HepG2 (cell line): ENCODE results near the gene UCN. TPM values are rescaled to one million over a fixed set of nuclear protein-coding genes. Genes with fewer than 3 reads are reported as not detected.

ENCODE experiments used
- BHLHE40 ChIP-seq: IDR thresholded peaks from 2 replicates; pipeline ENCODE4 v1.6.1; 2011; ENCODE audit warnings: low read length, improper control_type of control experiment
- HNF4G ChIP-seq, 2 experiments: sonication (generic) in 1 of 2; formaldehyde crosslinking in 1 of 2; IDR thresholded peaks; 2 replicates each; pipeline versions ENCODE4 v1.4.0 to v1.6.1; 2011 to 2020; ENCODE audit warnings: borderline replicate concordance in 2 of 2, low read depth in 2 of 2, mild to moderate bottlenecking in 2 of 2, low read length in 1 of 2, missing genetic modification reagents in 1 of 2, moderate library complexity in 1 of 2
- HOXA7 ChIP-seq: sonication (generic); formaldehyde crosslinking; IDR thresholded peaks from 2 replicates; pipeline ENCODE4 v1.8.1; 2022; ENCODE audit warnings: mild to moderate bottlenecking, missing genetic modification reagents, moderate library complexity
- IKZF1 ChIP-seq: fragments of 450-650 bp; IDR thresholded peaks from 2 replicates; pipeline ENCODE4 v1.7.1; 2016
- MED1 ChIP-seq: sonication (generic); formaldehyde crosslinking; IDR thresholded peaks from 2 replicates; pipeline ENCODE4 v1.4.0; 2020; ENCODE audit warnings: missing genetic modification reagents
- MIXL1 ChIP-seq: IDR thresholded peaks from 2 replicates; pipeline ENCODE4 v1.6.1; 2016
- NR3C1 ChIP-seq: sonication (generic); formaldehyde crosslinking; IDR thresholded peaks from 2 replicates; pipeline ENCODE4 v1.4.0; 2020; ENCODE audit warnings: missing genetic modification reagents
- SALL1 ChIP-seq: sonication (generic); formaldehyde crosslinking; IDR thresholded peaks from 2 replicates; pipeline ENCODE4 v1.8.0; 2022; ENCODE audit warnings: mild to moderate bottlenecking, missing genetic modification reagents
- SALL2 ChIP-seq: sonication (generic); formaldehyde crosslinking; IDR thresholded peaks from 2 replicates; pipeline ENCODE4 v1.8.1; 2023; ENCODE audit warnings: mild to moderate bottlenecking, missing genetic modification reagents, inconsistent platforms
- ZBTB20 ChIP-seq: sonication (generic); formaldehyde crosslinking; IDR thresholded peaks from 2 replicates; pipeline ENCODE4 v1.8.1; 2023; ENCODE audit warnings: missing genetic modification reagents, low read depth, mild to moderate bottlenecking, borderline replicate concordance
- ZBTB7B ChIP-seq: sonication (generic); formaldehyde crosslinking; IDR thresholded peaks from 2 replicates; pipeline ENCODE4 v1.4.0; 2020; ENCODE audit warnings: missing genetic modification reagents
- ZFP41 ChIP-seq: sonication (generic); formaldehyde crosslinking; IDR thresholded peaks from 2 replicates; pipeline ENCODE4 v1.4.0; 2020; ENCODE audit warnings: mild to moderate bottlenecking, missing genetic modification reagents, borderline replicate concordance
- ZKSCAN1 ChIP-seq: fragments of 150-350 bp; IDR thresholded peaks from 2 replicates; pipeline ENCODE4 v1.6.1; 2014; ENCODE audit warnings: low read length
- ZKSCAN5 ChIP-seq: sonication (generic); formaldehyde crosslinking; IDR thresholded peaks from 2 replicates; pipeline ENCODE4 v1.5.1; 2020; ENCODE audit warnings: mild to moderate bottlenecking, missing genetic modification reagents
- ZNF333 ChIP-seq: sonication (generic); formaldehyde crosslinking; IDR thresholded peaks from 2 replicates; pipeline ENCODE4 v1.4.0; 2020; ENCODE audit warnings: mild to moderate bottlenecking, missing genetic modification reagents, borderline replicate concordance
- ZNF430 ChIP-seq: sonication (generic); formaldehyde crosslinking; IDR thresholded peaks from 2 replicates; pipeline ENCODE4 v1.9.0; 2021; ENCODE audit warnings: mild to moderate bottlenecking, missing genetic modification reagents
- ZNF556 ChIP-seq: sonication (generic); formaldehyde crosslinking; IDR thresholded peaks from 2 replicates; pipeline ENCODE4 v1.4.0; 2020; ENCODE audit warnings: mild to moderate bottlenecking, missing genetic modification reagents, borderline replicate concordance
- ZNF7 ChIP-seq: IDR thresholded peaks from 2 replicates; pipeline ENCODE4 v1.6.1; 2016; ENCODE audit warnings: missing biosample characterization, missing genetic modification reagents
- polyA plus RNA-seq, 8 experiments: library from polyadenylated mRNA; depleted of rRNA in 3 of 8; stranded (reverse) in 7 of 8; unstranded in 1 of 8; fragments of >200 nt; fragmentation: Illumina TruSeq in 4 of 8; extraction: Trizol in 4 of 8; gene quantifications; 2 replicates each; pipeline versions ENCODE4 v1.2.1 to v1.2.3, GENCODE V29; 2011 to 2016; ENCODE audit warnings: low read depth in 4 of 8, missing spikeins in 1 of 8, mixed read lengths in 1 of 8; ENCODE audit not compliant: insufficient read depth in 1 of 8
- total RNA-seq, 5 experiments: library from RNA; depleted of rRNA; stranded (reverse); fragments of >200 nt; fragmentation: Illumina TruSeq; extraction: Trizol; gene quantifications; 2 replicates each; pipeline ENCODE4 v1.2.3, GENCODE V29; 2016; ENCODE audit warnings: low read depth in 1 of 5
- TF ChIP-seq, protein P1 (sequence below): sonication (generic); formaldehyde crosslinking; IDR thresholded peaks from 2 replicates; pipeline ENCODE4 v1.4.0; 2020; ENCODE audit warnings: missing genetic modification reagents; ENCODE audit errors: not compliant biosample characterization
- TF ChIP-seq, protein P2 (sequence below): sonication (generic); formaldehyde crosslinking; IDR thresholded peaks from 2 replicates; pipeline ENCODE4 v1.8.1; 2023; ENCODE audit warnings: missing genetic modification reagents, inconsistent platforms, borderline replicate concordance
- TF ChIP-seq, protein P3 (sequence below): sonication (generic); formaldehyde crosslinking; IDR thresholded peaks from 2 replicates; pipeline ENCODE4 v1.4.0; 2020; ENCODE audit warnings: missing genetic modification reagents
- TF ChIP-seq, protein P4 (sequence below): sonication (generic); formaldehyde crosslinking; IDR thresholded peaks from 2 replicates; pipeline ENCODE4 v1.4.0; 2020; ENCODE audit warnings: mild to moderate bottlenecking, missing genetic modification reagents

UCN gene
- total and polyA plus RNA-seq, 2 of the 13 experiments (the other 11 are each of a cell fraction or from before 2014, with no cell fraction given): 1.2 to 2.3 TPM

DNA sequence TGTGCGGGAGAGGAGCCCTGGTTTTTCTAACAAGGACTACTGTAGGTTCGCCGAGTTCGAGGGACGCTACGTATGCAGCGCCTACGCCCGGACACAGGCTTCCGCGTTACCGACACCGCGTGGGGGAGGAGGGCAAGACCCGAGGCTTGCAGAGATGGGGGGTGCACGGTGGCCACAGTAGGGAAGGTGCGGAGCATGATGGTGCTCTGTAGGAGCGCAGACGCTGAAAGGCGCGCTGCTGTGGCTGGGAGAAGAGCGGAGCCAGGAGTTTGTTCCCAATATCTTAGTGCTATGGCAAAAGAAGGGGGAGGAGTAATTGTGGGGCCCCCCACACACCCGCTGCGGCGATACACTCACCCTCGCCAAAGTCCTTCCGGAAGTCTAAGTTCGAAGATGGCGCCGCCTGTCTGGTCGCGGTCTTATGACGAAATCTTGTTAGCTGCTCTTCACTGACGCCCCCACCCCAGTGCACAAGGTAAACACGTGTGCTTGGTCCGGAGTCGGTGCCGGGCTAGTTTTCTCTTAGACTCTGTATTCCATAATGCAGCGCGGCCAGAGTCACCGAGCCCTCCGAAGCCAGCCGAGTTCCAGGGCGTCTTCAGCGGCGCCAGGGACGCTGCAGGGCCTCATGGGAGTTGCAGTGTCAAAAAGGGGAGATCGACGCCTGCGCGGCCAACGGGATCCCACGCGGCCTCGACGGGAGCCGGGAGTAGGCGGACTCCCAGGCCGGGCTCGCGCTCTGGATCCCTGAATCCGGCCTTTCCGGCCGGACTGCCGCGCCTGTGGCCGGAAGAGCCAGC is 48.3 kb upstream of the UCN start, which contains the start of gene GTF3C2 (continued):
- TF ChIP-seq, protein P1, sequence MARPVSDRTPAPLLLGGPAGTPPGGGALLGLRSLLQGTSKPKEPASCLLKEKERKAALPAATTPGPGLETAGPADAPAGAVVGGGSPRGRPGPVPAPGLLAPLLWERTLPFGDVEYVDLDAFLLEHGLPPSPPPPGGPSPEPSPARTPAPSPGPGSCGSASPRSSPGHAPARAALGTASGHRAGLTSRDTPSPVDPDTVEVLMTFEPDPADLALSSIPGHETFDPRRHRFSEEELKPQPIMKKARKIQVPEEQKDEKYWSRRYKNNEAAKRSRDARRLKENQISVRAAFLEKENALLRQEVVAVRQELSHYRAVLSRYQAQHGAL (CRISPR knock-in tag): no peak
- TF ChIP-seq ZBTB7B (CRISPR knock-in tag) (peak; percentile 78; the same call in 1 of the 2 replicates), ZNF7 (CRISPR knock-in tag) (no peak), ZNF333 (CRISPR knock-in tag) (peak; percentile 89), ZNF430 (CRISPR knock-in tag) (peak; percentile 97), ZFP41 (CRISPR knock-in tag) (peak; percentile 54), MED1 (CRISPR knock-in tag) (peak; percentile 86), ZNF556 (CRISPR knock-in tag) (0 out of 2 replicates have a peak, but pooled peaks have one; percentile 49), BHLHE40 (peak; percentile 36), SALL1 (peak; percentile 83), SALL2 (CRISPR knock-in tag) (no peak; the same call in 1 of the 2 replicates), NR3C1 (CRISPR knock-in tag) (no peak), HNF4G (IDR thresholded peaks at IDR 0.05; ENCODE audit: borderline replicate concordance, low read depth, low read length) (peak; percentile 57; the same call in 1 of the 2 replicates), HNF4G (CRISPR knock-in tag; IDR thresholded peaks at IDR 0.05; ENCODE audit: borderline replicate concordance, low read depth) (peak; percentile 62), ZKSCAN5 (no peak), ZKSCAN1 (peak; percentile 7; the same call in 1 of the 2 replicates), IKZF1 (no peak), MIXL1 (CRISPR knock-in tag) (peak; percentile 54; the same call in 1 of the 2 replicates), HOXA7 (CRISPR knock-in tag) (no peak), ZBTB20 (peak; percentile 64)
- TF ChIP-seq, protein P2, sequence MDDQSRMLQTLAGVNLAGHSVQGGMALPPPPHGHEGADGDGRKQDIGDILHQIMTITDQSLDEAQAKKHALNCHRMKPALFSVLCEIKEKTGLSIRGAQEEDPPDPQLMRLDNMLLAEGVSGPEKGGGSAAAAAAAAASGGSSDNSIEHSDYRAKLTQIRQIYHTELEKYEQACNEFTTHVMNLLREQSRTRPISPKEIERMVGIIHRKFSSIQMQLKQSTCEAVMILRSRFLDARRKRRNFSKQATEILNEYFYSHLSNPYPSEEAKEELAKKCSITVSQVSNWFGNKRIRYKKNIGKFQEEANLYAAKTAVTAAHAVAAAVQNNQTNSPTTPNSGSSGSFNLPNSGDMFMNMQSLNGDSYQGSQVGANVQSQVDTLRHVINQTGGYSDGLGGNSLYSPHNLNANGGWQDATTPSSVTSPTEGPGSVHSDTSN (CRISPR knock-in tag): no peak
- TF ChIP-seq, protein P3, sequence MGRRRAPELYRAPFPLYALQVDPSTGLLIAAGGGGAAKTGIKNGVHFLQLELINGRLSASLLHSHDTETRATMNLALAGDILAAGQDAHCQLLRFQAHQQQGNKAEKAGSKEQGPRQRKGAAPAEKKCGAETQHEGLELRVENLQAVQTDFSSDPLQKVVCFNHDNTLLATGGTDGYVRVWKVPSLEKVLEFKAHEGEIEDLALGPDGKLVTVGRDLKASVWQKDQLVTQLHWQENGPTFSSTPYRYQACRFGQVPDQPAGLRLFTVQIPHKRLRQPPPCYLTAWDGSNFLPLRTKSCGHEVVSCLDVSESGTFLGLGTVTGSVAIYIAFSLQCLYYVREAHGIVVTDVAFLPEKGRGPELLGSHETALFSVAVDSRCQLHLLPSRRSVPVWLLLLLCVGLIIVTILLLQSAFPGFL (CRISPR knock-in tag): no peak
- TF ChIP-seq, protein P4, sequence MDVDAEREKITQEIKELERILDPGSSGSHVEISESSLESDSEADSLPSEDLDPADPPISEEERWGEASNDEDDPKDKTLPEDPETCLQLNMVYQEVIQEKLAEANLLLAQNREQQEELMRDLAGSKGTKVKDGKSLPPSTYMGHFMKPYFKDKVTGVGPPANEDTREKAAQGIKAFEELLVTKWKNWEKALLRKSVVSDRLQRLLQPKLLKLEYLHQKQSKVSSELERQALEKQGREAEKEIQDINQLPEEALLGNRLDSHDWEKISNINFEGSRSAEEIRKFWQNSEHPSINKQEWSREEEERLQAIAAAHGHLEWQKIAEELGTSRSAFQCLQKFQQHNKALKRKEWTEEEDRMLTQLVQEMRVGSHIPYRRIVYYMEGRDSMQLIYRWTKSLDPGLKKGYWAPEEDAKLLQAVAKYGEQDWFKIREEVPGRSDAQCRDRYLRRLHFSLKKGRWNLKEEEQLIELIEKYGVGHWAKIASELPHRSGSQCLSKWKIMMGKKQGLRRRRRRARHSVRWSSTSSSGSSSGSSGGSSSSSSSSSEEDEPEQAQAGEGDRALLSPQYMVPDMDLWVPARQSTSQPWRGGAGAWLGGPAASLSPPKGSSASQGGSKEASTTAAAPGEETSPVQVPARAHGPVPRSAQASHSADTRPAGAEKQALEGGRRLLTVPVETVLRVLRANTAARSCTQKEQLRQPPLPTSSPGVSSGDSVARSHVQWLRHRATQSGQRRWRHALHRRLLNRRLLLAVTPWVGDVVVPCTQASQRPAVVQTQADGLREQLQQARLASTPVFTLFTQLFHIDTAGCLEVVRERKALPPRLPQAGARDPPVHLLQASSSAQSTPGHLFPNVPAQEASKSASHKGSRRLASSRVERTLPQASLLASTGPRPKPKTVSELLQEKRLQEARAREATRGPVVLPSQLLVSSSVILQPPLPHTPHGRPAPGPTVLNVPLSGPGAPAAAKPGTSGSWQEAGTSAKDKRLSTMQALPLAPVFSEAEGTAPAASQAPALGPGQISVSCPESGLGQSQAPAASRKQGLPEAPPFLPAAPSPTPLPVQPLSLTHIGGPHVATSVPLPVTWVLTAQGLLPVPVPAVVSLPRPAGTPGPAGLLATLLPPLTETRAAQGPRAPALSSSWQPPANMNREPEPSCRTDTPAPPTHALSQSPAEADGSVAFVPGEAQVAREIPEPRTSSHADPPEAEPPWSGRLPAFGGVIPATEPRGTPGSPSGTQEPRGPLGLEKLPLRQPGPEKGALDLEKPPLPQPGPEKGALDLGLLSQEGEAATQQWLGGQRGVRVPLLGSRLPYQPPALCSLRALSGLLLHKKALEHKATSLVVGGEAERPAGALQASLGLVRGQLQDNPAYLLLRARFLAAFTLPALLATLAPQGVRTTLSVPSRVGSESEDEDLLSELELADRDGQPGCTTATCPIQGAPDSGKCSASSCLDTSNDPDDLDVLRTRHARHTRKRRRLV (CRISPR knock-in tag): peak; percentile 87; the same call in 1 of the 2 replicates
